Measurements from ENCODE around the gene DLGAP1. TPM values are rescaled to one million over a fixed set of nuclear protein-coding genes. Genes with fewer than 3 reads are reported as not detected.

Gene DLGAP1
- total RNA-seq, 1 donor from 2014 or later, result 3.7 TPM

GRCh38 chr18:3960142-3960541 lies 495.0 kb downstream of the DLGAP1 start:
- Mint-ChIP-seq H3K36me3 (no peaks in the 10 kb centered on the region), H3K9me3 (no peaks in the 10 kb centered on the region), H3K4me1 (ENCODE audit: unreplicated experiment) (no peaks in the 10 kb centered on the region), H3K27me3 (no peaks in the 10 kb centered on the region), H3K27ac (no peak overlapping the region), H3K4me3 (no peak overlapping the region)
- no peak for DNase-seq (ENCODE audit: extremely low spot score, unreplicated experiment)
- TF ChIP-seq CTCF (conservative IDR thresholded peaks at IDR 0.05), result no peak

GRCh38 chr18:3952031-3952430 lies 503.1 kb downstream of the DLGAP1 start:
- Mint-ChIP-seq H3K4me1 (ENCODE audit: unreplicated experiment) (no peaks in the 10 kb centered on the region), H3K27ac (no peak overlapping the region), H3K36me3 (no peaks in the 10 kb centered on the region), H3K27me3 (no peaks in the 10 kb centered on the region), H3K4me3 (no peak overlapping the region), H3K9me3 (no peaks in the 10 kb centered on the region)
- no peak for DNase-seq (ENCODE audit: extremely low spot score, unreplicated experiment)
- TF ChIP-seq CTCF (conservative IDR thresholded peaks at IDR 0.05), result no peak

GRCh38 chr18:3950668-3951404 lies 504.3 kb downstream of the DLGAP1 start:
- Mint-ChIP-seq H3K4me1 (ENCODE audit: unreplicated experiment) (no peaks in the 10 kb centered on the region), H3K4me3 (no peak overlapping the region), H3K27ac (no peak overlapping the region), H3K27me3 (no peaks in the 10 kb centered on the region), H3K9me3 (no peaks in the 10 kb centered on the region), H3K36me3 (no peaks in the 10 kb centered on the region)
- no peak for TF ChIP-seq CTCF (conservative IDR thresholded peaks at IDR 0.05)
- DNase-seq (ENCODE audit: extremely low spot score, unreplicated experiment), result no peak

- no peaks in the 10 kb centered on the region for H3K27me3 Mint-ChIP-seq
- H3K36me3 Mint-ChIP-seq, result no peaks in the 10 kb centered on the region
- no peaks in the 10 kb centered on the region for H3K9me3 Mint-ChIP-seq
- H3K4me1 Mint-ChIP-seq (ENCODE audit: unreplicated experiment), result no peaks in the 10 kb centered on the region
- no peak overlapping the region for H3K27ac Mint-ChIP-seq
- DNase-seq (ENCODE audit: extremely low spot score, unreplicated experiment), result no peak
- TF ChIP-seq CTCF (conservative IDR thresholded peaks at IDR 0.05), result no peak
- no peak overlapping the region for H3K4me3 Mint-ChIP-seq
Observed at GRCh38 chr18:3948958-3949357, 506.1 kb downstream of the DLGAP1 start.

- Mint-ChIP-seq H3K27me3 (no peaks in the 10 kb centered on the region), H3K4me1 (ENCODE audit: unreplicated experiment) (no peaks in the 10 kb centered on the region), H3K4me3 (no peak overlapping the region), H3K9me3 (no peaks in the 10 kb centered on the region), H3K36me3 (no peaks in the 10 kb centered on the region), H3K27ac (no peak overlapping the region)
- no peak for TF ChIP-seq CTCF (conservative IDR thresholded peaks at IDR 0.05)
- no peak for DNase-seq (ENCODE audit: extremely low spot score, unreplicated experiment)
Observed at GRCh38 chr18:3947383-3947782, 507.7 kb downstream of the DLGAP1 start.

Data from type B pancreatic cell (in vitro differentiated cells).